Sigmoid colon (tissue), 7 donors: ENCODE measurements around the gene USP1. TPM values are rescaled to one million over a fixed set of nuclear protein-coding genes. Genes with fewer than 3 reads are reported as not detected.

Experiments
- DNase-seq: peaks from one replicate; pipeline ENCODE4 v3.0.0-alpha.2; 2019
- H3K27ac ChIP-seq, 4 donors: fragments of 200-600 bp; sonication (generic); one replicate each; pipeline ENCODE4 v1.5.1; 2016 to 2019; ENCODE audit warnings: mild to moderate bottlenecking in 1 of 4
- H3K27me3 ChIP-seq, 3 donors: fragments of 200-600 bp; sonication (generic); one replicate each; pipeline ENCODE4 v1.5.1; 2019; ENCODE audit warnings: mild to moderate bottlenecking in 1 of 3
- H3K36me3 ChIP-seq, 4 donors: fragments of 200-600 bp; sonication (generic); one replicate each; pipeline ENCODE4 v1.5.1; 2016 to 2019
- H3K4me1 ChIP-seq, 4 donors: fragments of 200-600 bp; sonication (generic); one replicate each; pipeline ENCODE4 v1.5.1; 2017 to 2019
- H3K4me3 ChIP-seq, 4 donors: fragments of 200-600 bp; sonication (generic); one replicate each; pipeline ENCODE4 v1.5.1; 2017 to 2019; ENCODE audit warnings: mild to moderate bottlenecking in 2 of 4, moderate library complexity in 1 of 4
- H3K9me3 ChIP-seq, 4 donors: fragments of 200-600 bp in 3 of 4; sonication (generic) in 3 of 4; one replicate each; pipeline versions ENCODE4 v1.5.1 to v1.6.1; 2013 to 2019
- CTCF ChIP-seq, 4 experiments: fragments of 450-650 bp in 3 of 4; fragments of 200-600 bp in 1 of 4; IDR thresholded peaks; one replicate each; pipeline ENCODE4 v1.5.1; 2016 to 2019; ENCODE audit warnings: antibody characterized with exemption in 4 of 4, mild to moderate bottlenecking in 3 of 4, moderate library complexity in 2 of 4
- EP300 ChIP-seq, 4 donors: sonication (generic); formaldehyde crosslinking; IDR thresholded peaks; one replicate each; pipeline ENCODE4 v1.6.1; 2017; ENCODE audit warnings: antibody characterized with exemption in 4 of 4
- POLR2A ChIP-seq, 2 donors: fragments of 450-650 bp; IDR thresholded peaks; one replicate each; pipeline ENCODE4 v1.6.1; 2016; ENCODE audit warnings: antibody characterized with exemption in 2 of 2, mild to moderate bottlenecking in 2 of 2, moderate library complexity in 2 of 2
- POLR2AphosphoS5 ChIP-seq, 4 donors: sonication (generic); formaldehyde crosslinking; IDR thresholded peaks; one replicate each; pipeline ENCODE4 v1.6.1; 2017; ENCODE audit warnings: antibody characterized with exemption in 4 of 4
- WGBS, 2 donors: extraction: QIAGEN DNeasy Blood & Tissue Kit; methylation state at CpG; one replicate each; pipeline ENCODE4 v1.1.7; 2013; 5-methylcytosine and 5-hydroxymethylcytosine counted together
- intact Hi-C: fragments of 100-400 bp; cut with DNase I; formaldehyde crosslinking; loops from one replicate; pipeline ENCODE4 v1.15.1; 2023
- polyA plus RNA-seq, 3 donors: library from polyadenylated mRNA; stranded (reverse); fragments of 200-250 nt; gene quantifications; one replicate each; pipeline ENCODE4 v1.2.3, GENCODE V29; 2013
- total RNA-seq, 4 donors: library from RNA; depleted of rRNA; stranded (reverse); fragments of >200 nt; gene quantifications; one replicate each; pipeline ENCODE4 v1.1.0, GENCODE V29; 2016
- donor health status: healthy with polysubstance abuse.
- donor health status: Bipolar disorder and iron deficiency.
- donor health status: healthy.

The USP1 gene
- total and polyA plus RNA-seq, 7 donors, result 14.4 to 35.7 (median 20.5) TPM

GRCh38 chr1:62407398-62408009 is 29.3 kb upstream of the USP1 start:
- Histone ChIP-seq H3K4me3 (no peak overlapping the region), H3K27me3 (no peaks in the 10 kb centered on the region), H3K9me3 (no peaks in the 10 kb centered on the region), H3K36me3 (no peaks in the 10 kb centered on the region), H3K4me1 (no peaks in the 10 kb centered on the region), H3K27ac (no peak overlapping the region)
- TF ChIP-seq CTCF (IDR thresholded peaks at IDR 0.05) (peak; percentile 44 to 72 (median 58)), EP300 (IDR thresholded peaks at IDR 0.05) (no peak), POLR2AphosphoS5 (IDR thresholded peaks at IDR 0.05) (no peak), POLR2A (IDR thresholded peaks at IDR 0.05) (no peak)
- WGBS, 2 donors, result 70 to 71% methylated on average over 12 of the region's 12 CpGs
- intact Hi-C loops, result loop anchor here (1.0 kb wide), 1 partner anchor 232 kb away; no protein-coding TSS in a partner anchor
- no peak for DNase-seq

- Histone ChIP-seq H3K4me3 (no peak overlapping the region), H3K27ac (no peak overlapping the region), H3K36me3 (no peaks in the 10 kb centered on the region), H3K4me1 (no peaks in the 10 kb centered on the region), H3K27me3 (no peaks in the 10 kb centered on the region), H3K9me3 (no peaks in the 10 kb centered on the region)
- WGBS, 2 donors, result 44 to 80% methylated on average over 8 of the region's 8 CpGs
- no peak for DNase-seq
- intact Hi-C loops, result no loop called here
- no peak for TF ChIP-seq POLR2AphosphoS5 (IDR thresholded peaks at IDR 0.05)
- TF ChIP-seq EP300 (IDR thresholded peaks at IDR 0.05), result no peak
- no peak for TF ChIP-seq POLR2A (IDR thresholded peaks at IDR 0.05)
- no peak for TF ChIP-seq CTCF (IDR thresholded peaks at IDR 0.05)
Observed at GRCh38 chr1:62415687-62416086, 21.2 kb upstream of the USP1 start.

GRCh38 chr1:62417351-62417999 is 19.4 kb upstream of the USP1 start:
- no peaks in the 10 kb centered on the region for H3K36me3 ChIP-seq
- intact Hi-C loops, result no loop called here
- no peaks in the 10 kb centered on the region for H3K9me3 ChIP-seq
- H3K27ac ChIP-seq, result no peak overlapping the region
- no peaks in the 10 kb centered on the region for H3K4me1 ChIP-seq
- TF ChIP-seq POLR2AphosphoS5 (IDR thresholded peaks at IDR 0.05), result no peak
- no peak for TF ChIP-seq CTCF (IDR thresholded peaks at IDR 0.05)
- no peak for TF ChIP-seq EP300 (IDR thresholded peaks at IDR 0.05)
- no peak for TF ChIP-seq POLR2A (IDR thresholded peaks at IDR 0.05)
- H3K27me3 ChIP-seq, result no peaks in the 10 kb centered on the region
- WGBS, 2 donors, result 72 to 74% methylated on average over 2 of the region's 2 CpGs
- DNase-seq, result no peak
- H3K4me3 ChIP-seq, result no peak overlapping the region

DNA sequence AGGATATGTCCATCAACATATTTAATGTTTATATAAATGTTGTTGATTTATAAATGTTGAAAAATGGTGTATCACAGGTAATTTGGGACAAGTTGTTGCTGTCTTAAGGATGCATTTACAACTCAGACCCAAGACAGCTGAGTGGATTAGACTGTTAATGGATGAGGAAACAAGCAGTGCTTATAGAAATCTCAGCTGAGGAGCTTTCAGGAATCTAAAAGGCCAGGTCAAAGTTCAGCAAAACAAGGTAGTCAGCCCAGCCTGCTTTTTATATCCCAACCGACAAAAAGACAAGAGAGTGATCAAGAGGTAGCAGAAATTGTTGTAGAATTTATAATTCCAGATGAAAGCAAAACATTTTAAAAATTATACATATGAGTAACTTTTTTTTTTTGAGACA is 16.6 kb upstream of the USP1 start:
- H3K4me1 ChIP-seq, result no peaks in the 10 kb centered on the region
- H3K4me3 ChIP-seq, result no peak overlapping the region
- 12 to 53% methylated on average over 1 of the region's 1 CpG for WGBS, 2 donors
- no peaks in the 10 kb centered on the region for H3K27me3 ChIP-seq
- no peak overlapping the region for H3K27ac ChIP-seq
- no peak for DNase-seq
- H3K9me3 ChIP-seq, result no peaks in the 10 kb centered on the region
- intact Hi-C loops, result no loop called here
- no peak for TF ChIP-seq POLR2AphosphoS5 (IDR thresholded peaks at IDR 0.05)
- no peak for TF ChIP-seq EP300 (IDR thresholded peaks at IDR 0.05)
- TF ChIP-seq CTCF (IDR thresholded peaks at IDR 0.05), result no peak
- TF ChIP-seq POLR2A (IDR thresholded peaks at IDR 0.05), result no peak
- H3K36me3 ChIP-seq, result no peaks in the 10 kb centered on the region
